Mucosa of gallbladder (tissue), 1 donor: ENCODE results near the gene LNX2. TPM values are rescaled to one million over a fixed set of nuclear protein-coding genes. Genes with fewer than 3 reads are reported as not detected.

Experiments used
- DNase-seq: peaks from one replicate; pipeline ENCODE4 v3.0.0-alpha.2; 2020; ENCODE audit warnings: low spot score
- total RNA-seq: library from RNA; stranded (reverse); gene quantifications from one replicate; pipeline ENCODE4 v1.2.1, GENCODE V29; 2021
- donor health status: DM: no; HTN: no; CAD: no.

LNX2 gene
- total RNA-seq, 1 donor from 2014 or later, result 34.0 TPM

- peak; percentile 41 for DNase-seq
Observed at GRCh38 chr13:27607125-27607524, 13.2 kb downstream of the LNX2 start.

GRCh38 chr13:27605610-27606200 lies 14.6 kb downstream of the LNX2 start:
- DNase-seq, result no peak

- no peak for DNase-seq
Observed at GRCh38 chr13:27605099-27605498, 15.2 kb downstream of the LNX2 start.

- no peak for DNase-seq
Observed at GRCh38 chr13:27601803-27602202, 18.5 kb downstream of the LNX2 start.

- no peak for DNase-seq
Observed at GRCh38 chr13:27601208-27601607, 19.1 kb downstream of the LNX2 start.

- DNase-seq, result no peak
Observed at GRCh38 chr13:27600711-27601110, 19.6 kb downstream of the LNX2 start.

GRCh38 chr13:27599845-27600553 lies 20.3 kb downstream of the LNX2 start:
- peak; percentile 23 for DNase-seq

- DNase-seq, result no peak
Observed at GRCh38 chr13:27599096-27599495, 21.2 kb downstream of the LNX2 start.

GRCh38 chr13:27595055-27595811 lies 25.1 kb downstream of the LNX2 start:
- DNase-seq, result no peak

GRCh38 chr13:27593267-27593666 lies 27.1 kb downstream of the LNX2 start:
- no peak for DNase-seq

GRCh38 chr13:27592865-27593264 lies 27.5 kb downstream of the LNX2 start:
- no peak for DNase-seq

- DNase-seq, result no peak
Observed at GRCh38 chr13:27588405-27588804, 31.9 kb downstream of the LNX2 start.

- no peak for DNase-seq
Observed at GRCh38 chr13:27587095-27587746, 33.1 kb downstream of the LNX2 start.

- DNase-seq, result no peak
Observed at GRCh38 chr13:27583645-27584044, 36.7 kb downstream of the LNX2 start.

- DNase-seq, result no peak
Observed at GRCh38 chr13:27578121-27579030, 42.0 kb downstream of the LNX2 start.

GRCh38 chr13:27574661-27575060 lies 45.7 kb downstream of the LNX2 start:
- DNase-seq, result no peak

- no peak for DNase-seq
Observed at GRCh38 chr13:27573265-27573664, 47.1 kb downstream of the LNX2 start.

- no peak for DNase-seq
Observed at GRCh38 chr13:27572234-27572901, 48.0 kb downstream of the LNX2 start.

- no peak for DNase-seq
Observed at GRCh38 chr13:27570906-27571305, 49.4 kb downstream of the LNX2 start.

- no peak for DNase-seq
Observed at GRCh38 chr13:27569405-27569804, 50.9 kb downstream of the LNX2 start.

- no peak for DNase-seq
Observed at GRCh38 chr13:27565818-27566217, 54.5 kb downstream of the LNX2 start.
